GM23248 (cell line): ENCODE results near the gene IBA57.

Experiments used
- EZH2 ChIP-seq: fragments of 200-600 bp; sonication (generic); IDR thresholded peaks from 2 replicates; pipeline ENCODE4 v1.6.1; 2018; ENCODE audit warnings: antibody characterized with exemption, mild to moderate bottlenecking; ENCODE audit not compliant: insufficient read depth, poor library complexity, severe bottlenecking
- EZH2phosphoT487 ChIP-seq: fragments of 200-600 bp; sonication (generic); IDR thresholded peaks from 2 replicates; pipeline ENCODE4 v1.6.1; 2018; ENCODE audit warnings: antibody characterized with exemption, moderate library complexity, mild to moderate bottlenecking, low read depth; ENCODE audit not compliant: insufficient read depth

- TF ChIP-seq EZH2 (no peak), EZH2phosphoT487 (no peak)
These were observed 5.3 kb upstream of the IBA57 start for GRCh38 chr1:228160201-228160761.
